Neural cell (in vitro differentiated cells): ENCODE measurements around the gene PARP1. TPM values are rescaled to one million over a fixed set of nuclear protein-coding genes. Genes with fewer than 3 reads are reported as not detected.

Experiments
- H2AFZ ChIP-seq: fragments of 200-600, 300-800 bp; sonication (generic), shearing (Covaris generic); 2 replicates; pipeline ENCODE4 v1.6.0; 2014; ENCODE audit warnings: low read depth, mild to moderate bottlenecking, antibody characterized with exemption, low read length, moderate library complexity
- H3F3A ChIP-seq: fragments of 200-600 bp; shearing (Covaris generic); 2 replicates; pipeline ENCODE4 v1.6.1; 2016; ENCODE audit warnings: mild to moderate bottlenecking, moderate library complexity, mixed read lengths, antibody characterized with exemption, low read length; ENCODE audit not compliant: insufficient read depth, poor library complexity, severe bottlenecking
- H3K27ac ChIP-seq: fragments of 200-600, 300-800 bp; sonication (generic), shearing (Covaris generic); 2 replicates; pipeline ENCODE4 v1.5.1; 2014; ENCODE audit warnings: mild to moderate bottlenecking, low read length, moderate library complexity
- H3K27me3 ChIP-seq: fragments of 300-800, 200-600 bp; sonication (generic), shearing (Covaris generic); 2 replicates; pipeline ENCODE4 v1.6.0; 2014; ENCODE audit warnings: mild to moderate bottlenecking, low read depth, low read length, moderate library complexity; ENCODE audit not compliant: insufficient read depth
- H3K36me3 ChIP-seq: fragments of 300-800, 200-600 bp; sonication (generic), shearing (Covaris generic); 2 replicates; pipeline ENCODE4 v1.5.1; 2014; ENCODE audit warnings: mild to moderate bottlenecking, antibody characterized with exemption, low read length, moderate library complexity; ENCODE audit not compliant: insufficient read depth
- H3K4me2 ChIP-seq: fragments of 300-800, 200-600 bp; sonication (generic), shearing (Covaris generic); 2 replicates; pipeline ENCODE4 v1.6.0; 2014; ENCODE audit warnings: mild to moderate bottlenecking, low read length
- H3K4me3 ChIP-seq: fragments of 300-800, 200-600 bp; sonication (generic), shearing (Covaris generic); 2 replicates; pipeline ENCODE4 v1.5.1; 2014; ENCODE audit warnings: mild to moderate bottlenecking, low read length, moderate library complexity
- H3K79me2 ChIP-seq: fragments of 200-600 bp; shearing (Covaris generic); replicated peaks from 2 replicates; pipeline ENCODE4 v1.6.0; 2014; ENCODE audit warnings: mild to moderate bottlenecking, low read length, moderate library complexity; ENCODE audit not compliant: insufficient read depth
- H3K9ac ChIP-seq: fragments of 300-800, 200-600 bp; sonication (generic), shearing (Covaris generic); 2 replicates; pipeline ENCODE4 v1.6.1; 2016; ENCODE audit warnings: mild to moderate bottlenecking, low read length, mixed read lengths
- H3K9me2 ChIP-seq: fragments of 200-600 bp; shearing (Covaris generic); 2 replicates; pipeline ENCODE4 v1.6.1; 2016; ENCODE audit warnings: mild to moderate bottlenecking, low read length, mixed read lengths; ENCODE audit not compliant: insufficient read depth
- H3K9me3 ChIP-seq: fragments of 200-600, 300-800 bp; sonication (generic), shearing (Covaris generic); 2 replicates; pipeline ENCODE4 v1.6.1; 2016; ENCODE audit warnings: mild to moderate bottlenecking, mixed run types, low read length, moderate library complexity, mixed read lengths
- H4K20me1 ChIP-seq: fragments of 200-600 bp; shearing (Covaris generic); 2 replicates; pipeline ENCODE4 v1.6.1; 2016; ENCODE audit warnings: mild to moderate bottlenecking, mixed run types; ENCODE audit not compliant: insufficient read depth
- EP300 ChIP-seq: fragments of 450-650 bp; conservative IDR thresholded peaks from 2 replicates; pipeline ENCODE4 v1.6.1; 2014; ENCODE audit warnings: antibody characterized with exemption, mild to moderate bottlenecking, moderate library complexity; ENCODE audit not compliant: poor library complexity, severe bottlenecking
- EZH2 ChIP-seq: fragments of 200-600, 300-800 bp; shearing (Covaris generic), sonication (generic); IDR thresholded peaks from 2 replicates; pipeline ENCODE4 v1.6.1; 2014; ENCODE audit warnings: antibody characterized with exemption, low read length, borderline replicate concordance, mild to moderate bottlenecking; ENCODE audit not compliant: insufficient read depth, poor library complexity, severe bottlenecking
- MXI1 ChIP-seq: fragments of 450-650 bp; conservative IDR thresholded peaks from 2 replicates; pipeline ENCODE4 v1.6.1; 2014; ENCODE audit warnings: antibody characterized with exemption, mild to moderate bottlenecking; ENCODE audit not compliant: poor library complexity, severe bottlenecking
- POLR2AphosphoS5 ChIP-seq: IDR thresholded peaks from 2 replicates; pipeline ENCODE4 v1.6.1; 2012
- RAD21 ChIP-seq: fragments of 450-650 bp; conservative IDR thresholded peaks from 2 replicates; pipeline ENCODE4 v1.6.1; 2014; ENCODE audit warnings: antibody characterized with exemption, mild to moderate bottlenecking, moderate library complexity
- SMC3 ChIP-seq: fragments of 450-650 bp; conservative IDR thresholded peaks from 2 replicates; pipeline ENCODE4 v1.6.1; 2014; ENCODE audit warnings: antibody characterized with exemption, mild to moderate bottlenecking, moderate library complexity; ENCODE audit not compliant: poor library complexity
- TAF1 ChIP-seq: IDR thresholded peaks from 2 replicates; pipeline ENCODE4 v1.6.1; 2012; ENCODE audit warnings: low read depth
- polyA plus RNA-seq: library from polyadenylated mRNA; depleted of rRNA; stranded (reverse); fragments of >200 nt; gene quantifications from 2 replicates; pipeline ENCODE4 v1.2.3, GENCODE V29; 2014
- TF ChIP-seq, protein P1 (sequence below): fragments of 450-650 bp; IDR thresholded peaks from 2 replicates; pipeline ENCODE4 v1.5.1; 2014; ENCODE audit warnings: antibody characterized with exemption, mild to moderate bottlenecking, moderate library complexity; ENCODE audit not compliant: poor library complexity, severe bottlenecking
- TF ChIP-seq, protein P2 (sequence below): IDR thresholded peaks from 2 replicates; pipeline ENCODE4 v1.6.1; 2012; ENCODE audit warnings: borderline replicate concordance

Gene PARP1
- polyA plus RNA-seq, 1 donor from 2014 or later = 112 TPM

DNA sequence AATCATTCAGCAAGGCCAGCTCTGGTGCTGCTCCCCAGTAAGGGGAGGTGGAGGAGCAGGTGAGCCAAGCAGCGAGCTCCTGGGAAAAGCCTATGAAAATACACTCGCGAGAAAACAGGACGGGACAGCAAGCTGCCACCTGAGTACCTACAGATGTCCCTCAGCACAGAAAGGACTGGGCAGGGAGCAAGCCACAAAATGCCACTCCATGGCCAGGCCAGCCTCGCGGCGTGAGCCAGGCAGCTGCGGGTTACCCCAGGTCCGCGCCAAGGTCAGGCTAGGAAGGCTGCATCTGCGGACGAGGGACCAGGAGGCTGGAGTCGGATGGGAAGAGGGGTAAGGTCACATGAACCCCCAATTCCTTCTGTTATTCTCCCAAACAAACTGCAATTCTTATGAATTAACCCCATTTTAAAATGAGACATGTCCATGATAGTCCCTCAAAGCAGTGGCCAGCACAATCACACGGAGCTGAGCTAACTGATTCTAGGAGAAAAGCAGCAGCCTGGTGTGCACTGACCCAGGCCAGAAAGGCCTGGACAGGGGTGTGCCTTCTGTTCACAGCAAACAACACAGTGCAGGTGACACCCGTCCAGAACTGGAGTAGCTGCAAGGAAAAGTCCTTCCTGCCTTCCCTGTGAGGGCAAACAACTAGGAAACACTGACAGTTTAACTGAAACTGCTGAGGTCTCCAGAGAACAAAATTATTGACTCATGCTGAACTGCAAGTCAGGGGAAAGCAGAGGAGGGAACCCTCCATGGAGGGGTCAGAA, 26.5 kb downstream of the PARP1 start:
- Histone ChIP-seq H2AFZ (no peak overlapping the region), H3K4me2 (no peak overlapping the region), H4K20me1 (no peaks in the 10 kb centered on the region), H3K79me2 (no peaks in the 10 kb centered on the region), H3K27me3 (no peaks in the 10 kb centered on the region), H3K9me2 (no peaks in the 10 kb centered on the region), H3K4me3 (no peak overlapping the region), H3K36me3 (peaks cover 9% of the 10 kb centered on the region), H3K9me3 (no peaks in the 10 kb centered on the region), H3K9ac (no peak overlapping the region), H3K27ac (no peak overlapping the region), H3F3A (no peaks in the 10 kb centered on the region)
- TF ChIP-seq EZH2 (no peak), EP300 (no peak), MXI1 (no peak), POLR2AphosphoS5 (no peak), SMC3 (no peak), TAF1 (no peak), RAD21 (no peak)
- TF ChIP-seq, protein P1, sequence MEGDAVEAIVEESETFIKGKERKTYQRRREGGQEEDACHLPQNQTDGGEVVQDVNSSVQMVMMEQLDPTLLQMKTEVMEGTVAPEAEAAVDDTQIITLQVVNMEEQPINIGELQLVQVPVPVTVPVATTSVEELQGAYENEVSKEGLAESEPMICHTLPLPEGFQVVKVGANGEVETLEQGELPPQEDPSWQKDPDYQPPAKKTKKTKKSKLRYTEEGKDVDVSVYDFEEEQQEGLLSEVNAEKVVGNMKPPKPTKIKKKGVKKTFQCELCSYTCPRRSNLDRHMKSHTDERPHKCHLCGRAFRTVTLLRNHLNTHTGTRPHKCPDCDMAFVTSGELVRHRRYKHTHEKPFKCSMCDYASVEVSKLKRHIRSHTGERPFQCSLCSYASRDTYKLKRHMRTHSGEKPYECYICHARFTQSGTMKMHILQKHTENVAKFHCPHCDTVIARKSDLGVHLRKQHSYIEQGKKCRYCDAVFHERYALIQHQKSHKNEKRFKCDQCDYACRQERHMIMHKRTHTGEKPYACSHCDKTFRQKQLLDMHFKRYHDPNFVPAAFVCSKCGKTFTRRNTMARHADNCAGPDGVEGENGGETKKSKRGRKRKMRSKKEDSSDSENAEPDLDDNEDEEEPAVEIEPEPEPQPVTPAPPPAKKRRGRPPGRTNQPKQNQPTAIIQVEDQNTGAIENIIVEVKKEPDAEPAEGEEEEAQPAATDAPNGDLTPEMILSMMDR = no peak
- TF ChIP-seq, protein P2, sequence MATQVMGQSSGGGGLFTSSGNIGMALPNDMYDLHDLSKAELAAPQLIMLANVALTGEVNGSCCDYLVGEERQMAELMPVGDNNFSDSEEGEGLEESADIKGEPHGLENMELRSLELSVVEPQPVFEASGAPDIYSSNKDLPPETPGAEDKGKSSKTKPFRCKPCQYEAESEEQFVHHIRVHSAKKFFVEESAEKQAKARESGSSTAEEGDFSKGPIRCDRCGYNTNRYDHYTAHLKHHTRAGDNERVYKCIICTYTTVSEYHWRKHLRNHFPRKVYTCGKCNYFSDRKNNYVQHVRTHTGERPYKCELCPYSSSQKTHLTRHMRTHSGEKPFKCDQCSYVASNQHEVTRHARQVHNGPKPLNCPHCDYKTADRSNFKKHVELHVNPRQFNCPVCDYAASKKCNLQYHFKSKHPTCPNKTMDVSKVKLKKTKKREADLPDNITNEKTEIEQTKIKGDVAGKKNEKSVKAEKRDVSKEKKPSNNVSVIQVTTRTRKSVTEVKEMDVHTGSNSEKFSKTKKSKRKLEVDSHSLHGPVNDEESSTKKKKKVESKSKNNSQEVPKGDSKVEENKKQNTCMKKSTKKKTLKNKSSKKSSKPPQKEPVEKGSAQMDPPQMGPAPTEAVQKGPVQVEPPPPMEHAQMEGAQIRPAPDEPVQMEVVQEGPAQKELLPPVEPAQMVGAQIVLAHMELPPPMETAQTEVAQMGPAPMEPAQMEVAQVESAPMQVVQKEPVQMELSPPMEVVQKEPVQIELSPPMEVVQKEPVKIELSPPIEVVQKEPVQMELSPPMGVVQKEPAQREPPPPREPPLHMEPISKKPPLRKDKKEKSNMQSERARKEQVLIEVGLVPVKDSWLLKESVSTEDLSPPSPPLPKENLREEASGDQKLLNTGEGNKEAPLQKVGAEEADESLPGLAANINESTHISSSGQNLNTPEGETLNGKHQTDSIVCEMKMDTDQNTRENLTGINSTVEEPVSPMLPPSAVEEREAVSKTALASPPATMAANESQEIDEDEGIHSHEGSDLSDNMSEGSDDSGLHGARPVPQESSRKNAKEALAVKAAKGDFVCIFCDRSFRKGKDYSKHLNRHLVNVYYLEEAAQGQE = no peak

DNA sequence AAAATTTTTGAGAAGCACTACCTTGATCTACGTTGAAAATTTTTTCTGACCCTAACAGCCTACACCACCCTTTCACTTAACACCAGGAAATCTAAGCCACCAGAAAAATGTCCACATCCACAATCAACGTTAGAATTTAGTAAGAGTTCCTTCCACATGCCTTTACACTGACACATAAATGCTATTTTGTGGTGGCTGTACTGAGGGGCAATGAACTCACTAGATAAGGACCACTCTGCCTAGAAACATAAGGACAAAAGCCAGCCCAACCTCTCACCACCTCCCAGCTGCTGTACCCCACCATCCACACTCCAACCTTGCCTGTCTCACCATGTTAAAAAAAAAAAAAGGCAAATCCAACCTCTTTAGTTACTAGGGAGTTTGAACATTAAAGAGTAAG, 29.8 kb downstream of the PARP1 start:
- Histone ChIP-seq H3K9me3 (no peaks in the 10 kb centered on the region), H3K9me2 (no peaks in the 10 kb centered on the region), H3K4me2 (no peak overlapping the region), H3F3A (no peaks in the 10 kb centered on the region), H2AFZ (no peak overlapping the region), H3K27ac (no peak overlapping the region), H3K4me3 (no peak overlapping the region), H3K9ac (no peak overlapping the region), H3K27me3 (no peaks in the 10 kb centered on the region), H3K79me2 (no peaks in the 10 kb centered on the region), H4K20me1 (no peaks in the 10 kb centered on the region), H3K36me3 (peaks cover 18% of the 10 kb centered on the region)
- TF ChIP-seq MXI1 = no peak
- TF ChIP-seq SMC3 = no peak
- TF ChIP-seq POLR2AphosphoS5 = no peak
- no peak for TF ChIP-seq RAD21
- TF ChIP-seq, protein P1 = no peak
- TF ChIP-seq EZH2 = no peak
- no peak for TF ChIP-seq TAF1
- no peak for TF ChIP-seq EP300
- TF ChIP-seq, protein P2 = no peak
